Measurements from ENCODE around the gene VANGL1. TPM values are rescaled to one million over a fixed set of nuclear protein-coding genes. Genes with fewer than 3 reads are reported as not detected.

The VANGL1 gene
- total and polyA plus RNA-seq, 2 of the 13 experiments (the other 11 are each of a cell fraction or from before 2014, with no cell fraction given) = 5.3 to 9.4 TPM

DNA sequence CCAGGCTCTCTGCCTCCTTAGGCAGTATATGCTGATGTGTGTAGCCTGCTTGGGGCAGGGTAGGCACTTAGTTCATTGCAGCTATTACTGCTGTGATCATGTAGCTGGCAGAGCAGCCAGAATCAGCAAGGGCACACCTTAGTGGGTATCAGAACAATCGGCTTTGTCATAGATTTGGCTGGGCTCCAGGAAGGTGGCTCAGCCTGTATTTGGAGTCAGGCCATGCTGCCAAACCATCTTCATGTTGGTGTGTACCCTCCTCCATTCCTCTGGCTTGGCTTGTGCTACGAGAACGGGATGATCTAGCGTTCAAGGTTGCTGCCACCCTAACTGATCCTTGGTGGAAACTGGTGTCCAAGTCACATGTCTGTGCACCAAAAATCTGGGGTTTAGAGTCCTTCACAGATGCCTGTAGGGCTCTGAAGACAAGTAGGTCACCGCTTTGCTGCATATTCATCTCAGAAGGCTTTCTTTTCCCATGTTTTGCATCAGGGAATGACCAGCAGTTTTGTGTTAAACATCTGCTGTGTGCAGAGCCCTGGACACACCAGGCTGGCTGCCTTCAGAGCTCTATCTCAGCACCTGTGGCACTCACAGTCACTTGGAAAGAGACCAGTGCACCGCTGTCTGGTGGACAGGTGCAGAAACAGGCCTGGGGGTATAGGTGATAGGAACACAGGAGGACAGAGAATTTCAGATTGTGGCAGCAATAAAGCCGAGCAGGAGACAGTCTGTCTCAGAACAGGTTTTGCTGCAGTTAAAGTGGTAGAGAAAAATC is 23.7 kb downstream of the VANGL1 start (continued):
- no peak for TF ChIP-seq ZNF749 (CRISPR knock-in tag; IDR thresholded peaks at IDR 0.05; ENCODE audit: borderline replicate concordance)
- no peak for TF ChIP-seq HOXA7 (CRISPR knock-in tag; IDR thresholded peaks at IDR 0.05)
- no peak for TF ChIP-seq ZNF776 (CRISPR knock-in tag; IDR thresholded peaks at IDR 0.05)

GRCh38 chr1:115666206-115666605 is 24.4 kb downstream of the VANGL1 start:
- WGBS (ENCODE audit: low lambda C conversion rate) = 80% methylated on average over 3 of the region's 6 CpGs
- no peaks in the 10 kb centered on the region for H4K20me1 ChIP-seq (ENCODE audit: insufficient read depth, low read length)
- intact Hi-C loops (cut with micrococcal nuclease; ENCODE audit: unreplicated experiment) (no loop called here), in situ Hi-C loops (cut with HindIII; ENCODE audit: extremely low pct_ligation_motif_present, low pct_unique_long_range_greater_than_20kb) (no loop called here)
- FAIRE-seq (no peak), ATAC-seq (no peak), DNase-seq (ENCODE audit: low spot score) (no peak)
- no peak overlapping the region for H3K4me2 ChIP-seq (ENCODE audit: low read depth, low read length)
- H3K27ac ChIP-seq (ENCODE audit: extremely low read length, insufficient read depth, low read length) = no peak overlapping the region
- no peak overlapping the region for H3K4me3 ChIP-seq (replicated peaks in 1 of 3; ENCODE audit: insufficient read depth in 1 of 3, low read depth in 2 of 3, low read length in 3 of 3)
- ChIA-PET CTCF (ENCODE audit: low intra/inter-chr PET ratio, low total read pairs) (no interaction called here), POLR2A (no interaction called here)
- no TSS peak for BruUV-seq (replicated peaks)
- no peak overlapping the region for H2AFZ ChIP-seq (ENCODE audit: low read length)
- H3K4me1 ChIP-seq (ENCODE audit: insufficient read depth, low read length) = peaks cover 14% of the 10 kb centered on the region; the same call in 1 of the 2 replicates
- no peaks in the 10 kb centered on the region for H3K27me3 ChIP-seq (ENCODE audit: control insufficient read depth in 1 of 2, insufficient read depth in 2 of 2, low read length in 2 of 2)
- H3K9me3 ChIP-seq (ENCODE audit: low read length) = no peaks in the 10 kb centered on the region
- no peak overlapping the region for H3K9ac ChIP-seq (ENCODE audit: insufficient read depth, low read depth, low read length)
- peaks cover 12 to 58% of the 10 kb centered on the region in 2 experiments for H3K36me3 ChIP-seq (replicated peaks in 1 of 2; ENCODE audit: control insufficient read depth in 1 of 2, insufficient read depth in 2 of 2, low read length in 2 of 2)
- no peaks in the 10 kb centered on the region for H3K79me2 ChIP-seq (ENCODE audit: insufficient read depth, low read length)
- TF ChIP-seq, protein P1, sequence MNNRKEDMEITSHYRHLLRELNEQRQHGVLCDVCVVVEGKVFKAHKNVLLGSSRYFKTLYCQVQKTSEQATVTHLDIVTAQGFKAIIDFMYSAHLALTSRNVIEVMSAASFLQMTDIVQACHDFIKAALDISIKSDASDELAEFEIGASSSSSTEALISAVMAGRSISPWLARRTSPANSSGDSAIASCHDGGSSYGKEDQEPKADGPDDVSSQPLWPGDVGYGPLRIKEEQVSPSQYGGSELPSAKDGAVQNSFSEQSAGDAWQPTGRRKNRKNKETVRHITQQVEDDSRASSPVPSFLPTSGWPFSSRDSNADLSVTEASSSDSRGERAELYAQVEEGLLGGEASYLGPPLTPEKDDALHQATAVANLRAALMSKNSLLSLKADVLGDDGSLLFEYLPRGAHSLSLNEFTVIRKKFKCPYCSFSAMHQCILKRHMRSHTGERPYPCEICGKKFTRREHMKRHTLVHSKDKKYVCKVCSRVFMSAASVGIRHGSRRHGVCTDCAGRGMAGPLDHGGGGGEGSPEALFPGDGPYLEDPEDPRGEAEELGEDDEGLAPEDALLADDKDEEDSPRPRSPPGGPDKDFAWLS (CRISPR knock-in tag; IDR thresholded peaks at IDR 0.05; ENCODE audit: borderline replicate concordance) = no peak
- TF ChIP-seq GPN1 (CRISPR knock-in tag; IDR thresholded peaks at IDR 0.05; ENCODE audit: borderline replicate concordance) = no peak
- no peak for TF ChIP-seq ZKSCAN5 (CRISPR knock-in tag; IDR thresholded peaks at IDR 0.05)
- TF ChIP-seq HIVEP1 (CRISPR knock-in tag; IDR thresholded peaks at IDR 0.05) = no peak
- TF ChIP-seq SRSF4 (IDR thresholded peaks at IDR 0.05; ENCODE audit: low read depth, low read length, poor library complexity, severe bottlenecking) = no peak
- no peak for TF ChIP-seq ELK4 (CRISPR knock-in tag; IDR thresholded peaks at IDR 0.05; ENCODE audit: borderline replicate concordance)
- no peak for TF ChIP-seq PHF21A (CRISPR knock-in tag; IDR thresholded peaks at IDR 0.05)
- no peak for TF ChIP-seq HMG20A (CRISPR knock-in tag; IDR thresholded peaks at IDR 0.05; ENCODE audit: borderline replicate concordance)
- TF ChIP-seq, protein P2, sequence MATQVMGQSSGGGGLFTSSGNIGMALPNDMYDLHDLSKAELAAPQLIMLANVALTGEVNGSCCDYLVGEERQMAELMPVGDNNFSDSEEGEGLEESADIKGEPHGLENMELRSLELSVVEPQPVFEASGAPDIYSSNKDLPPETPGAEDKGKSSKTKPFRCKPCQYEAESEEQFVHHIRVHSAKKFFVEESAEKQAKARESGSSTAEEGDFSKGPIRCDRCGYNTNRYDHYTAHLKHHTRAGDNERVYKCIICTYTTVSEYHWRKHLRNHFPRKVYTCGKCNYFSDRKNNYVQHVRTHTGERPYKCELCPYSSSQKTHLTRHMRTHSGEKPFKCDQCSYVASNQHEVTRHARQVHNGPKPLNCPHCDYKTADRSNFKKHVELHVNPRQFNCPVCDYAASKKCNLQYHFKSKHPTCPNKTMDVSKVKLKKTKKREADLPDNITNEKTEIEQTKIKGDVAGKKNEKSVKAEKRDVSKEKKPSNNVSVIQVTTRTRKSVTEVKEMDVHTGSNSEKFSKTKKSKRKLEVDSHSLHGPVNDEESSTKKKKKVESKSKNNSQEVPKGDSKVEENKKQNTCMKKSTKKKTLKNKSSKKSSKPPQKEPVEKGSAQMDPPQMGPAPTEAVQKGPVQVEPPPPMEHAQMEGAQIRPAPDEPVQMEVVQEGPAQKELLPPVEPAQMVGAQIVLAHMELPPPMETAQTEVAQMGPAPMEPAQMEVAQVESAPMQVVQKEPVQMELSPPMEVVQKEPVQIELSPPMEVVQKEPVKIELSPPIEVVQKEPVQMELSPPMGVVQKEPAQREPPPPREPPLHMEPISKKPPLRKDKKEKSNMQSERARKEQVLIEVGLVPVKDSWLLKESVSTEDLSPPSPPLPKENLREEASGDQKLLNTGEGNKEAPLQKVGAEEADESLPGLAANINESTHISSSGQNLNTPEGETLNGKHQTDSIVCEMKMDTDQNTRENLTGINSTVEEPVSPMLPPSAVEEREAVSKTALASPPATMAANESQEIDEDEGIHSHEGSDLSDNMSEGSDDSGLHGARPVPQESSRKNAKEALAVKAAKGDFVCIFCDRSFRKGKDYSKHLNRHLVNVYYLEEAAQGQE (IDR thresholded peaks at IDR 0.05; ENCODE audit: borderline replicate concordance in 1 of 2, low read depth in 1 of 2, low read length in 2 of 2) = no peak
- no peak for TF ChIP-seq RFXAP (CRISPR knock-in tag; IDR thresholded peaks at IDR 0.05; ENCODE audit: borderline replicate concordance)
- TF ChIP-seq THYN1 (CRISPR knock-in tag; IDR thresholded peaks at IDR 0.05; ENCODE audit: borderline replicate concordance, low read depth) = no peak
- TF ChIP-seq KLF9 (CRISPR knock-in tag; IDR thresholded peaks at IDR 0.05; ENCODE audit: low read depth) = no peak
- no peak for TF ChIP-seq TBX2 (CRISPR knock-in tag; IDR thresholded peaks at IDR 0.05; ENCODE audit: borderline replicate concordance)
